Globus pallidus (tissue), 1 donor: ENCODE data around the gene NRXN3.

ENCODE experiments used
- DNase-seq: peaks from one replicate; pipeline ENCODE4 v3.0.0-alpha.2; 2015; ENCODE audit warnings: low spot score

NRXN3 gene

DNA sequence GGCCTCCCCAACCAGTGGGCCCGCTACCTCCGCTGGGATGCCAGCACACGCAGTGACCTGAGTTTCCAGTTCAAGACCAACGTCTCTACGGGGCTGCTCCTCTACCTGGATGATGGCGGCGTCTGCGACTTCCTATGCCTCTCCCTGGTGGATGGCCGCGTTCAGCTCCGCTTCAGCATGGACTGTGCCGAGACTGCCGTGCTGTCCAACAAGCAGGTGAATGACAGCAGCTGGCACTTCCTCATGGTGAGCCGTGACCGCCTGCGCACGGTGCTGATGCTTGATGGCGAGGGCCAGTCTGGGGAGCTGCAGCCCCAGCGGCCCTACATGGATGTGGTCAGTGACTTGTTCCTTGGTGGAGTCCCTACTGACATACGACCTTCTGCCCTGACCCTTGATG, 73.0 kb downstream of the NRXN3 start:
- no peak for DNase-seq

DNA sequence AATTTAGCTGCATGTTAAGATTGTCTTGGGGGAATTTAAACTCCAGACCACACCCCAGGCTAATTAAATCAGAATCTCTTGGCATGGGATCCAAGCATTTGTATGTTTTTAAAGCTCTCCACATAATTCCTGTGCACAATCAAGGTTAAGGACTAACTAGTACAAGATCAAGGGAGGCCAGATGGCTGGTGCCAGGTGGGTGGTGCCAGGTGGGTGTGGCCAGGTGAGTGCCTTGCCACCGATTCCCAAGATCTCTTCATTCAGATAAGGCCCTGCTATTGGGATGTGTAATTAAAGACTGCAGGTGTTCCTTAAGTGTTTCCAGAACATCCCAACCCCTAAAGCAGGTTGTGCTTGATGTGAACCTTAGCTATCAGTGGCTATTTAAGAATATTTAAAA, 75.1 kb downstream of the NRXN3 start:
- DNase-seq: no peak

- no peak for DNase-seq
These were observed 78.4 kb downstream of the NRXN3 start for GRCh38 chr14:78248501-78249090.

GRCh38 chr14:78251308-78251707, 81.1 kb downstream of the NRXN3 start:
- no peak for DNase-seq

DNA sequence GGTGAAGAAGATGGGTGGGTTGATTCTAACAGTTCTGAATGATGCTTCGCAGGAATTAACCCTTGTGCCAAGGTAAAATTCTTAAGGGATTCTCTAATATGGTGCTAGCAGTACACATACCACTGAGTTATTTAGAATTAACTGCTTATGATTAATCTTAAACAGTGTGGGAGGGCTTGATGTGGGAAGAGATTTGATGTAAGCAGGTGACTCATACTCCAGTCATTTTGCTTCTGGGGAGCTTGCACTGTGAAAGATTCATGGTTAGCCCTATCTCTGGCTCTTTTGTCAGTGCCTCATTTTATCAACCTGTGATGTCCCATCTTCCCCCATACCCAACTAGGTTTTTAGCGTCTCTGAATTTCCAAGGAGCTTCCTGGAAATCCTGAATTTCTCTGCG, 83.8 kb downstream of the NRXN3 start:
- DNase-seq: no peak

- no peak for DNase-seq
These were observed 84.8 kb downstream of the NRXN3 start for GRCh38 chr14:78254911-78255461.

DNA sequence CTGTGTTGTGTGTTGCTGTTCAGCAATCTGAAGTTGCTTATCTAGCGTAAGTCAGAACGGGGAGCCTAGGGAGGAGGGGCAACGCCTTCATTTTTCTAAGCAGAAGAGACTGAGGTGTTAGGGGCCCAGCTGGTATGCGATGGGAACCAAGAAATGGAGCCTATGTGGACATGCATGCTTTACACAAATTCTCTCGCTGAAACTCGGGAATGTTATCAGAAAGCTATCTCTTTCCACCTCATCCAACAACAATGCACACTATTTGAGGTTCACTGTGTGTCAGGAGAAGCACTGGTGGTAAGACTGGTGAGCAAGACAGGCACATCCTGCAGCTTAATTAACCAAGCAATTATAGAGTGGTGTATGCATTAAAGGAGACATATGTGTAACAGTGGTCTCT, 89.7 kb downstream of the NRXN3 start:
- DNase-seq: no peak

- no peak for DNase-seq
These were observed 108.5 kb downstream of the NRXN3 start for GRCh38 chr14:78278464-78279250.

DNA sequence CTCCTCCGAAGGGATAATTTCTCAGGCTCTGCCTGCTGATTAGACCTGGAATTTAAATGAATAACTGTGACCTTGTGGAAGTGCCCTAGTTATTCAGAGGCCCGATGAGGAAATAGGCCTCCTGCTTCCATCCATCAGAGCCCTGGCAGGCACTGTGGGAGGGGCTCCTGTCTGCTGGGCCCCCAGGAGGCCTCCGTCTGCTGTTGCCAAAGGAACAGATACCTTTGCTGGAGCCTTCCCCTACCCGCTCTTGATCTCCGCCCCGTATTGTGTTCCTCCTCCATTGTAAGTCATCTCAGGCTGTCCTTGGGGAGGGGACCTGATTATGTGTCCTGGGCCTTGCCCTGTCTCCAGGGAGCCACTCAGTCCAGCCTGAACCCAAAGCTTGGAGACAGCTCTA, 112.3 kb downstream of the NRXN3 start:
- DNase-seq: no peak

GRCh38 chr14:78286210-78286609, 116.0 kb downstream of the NRXN3 start:
- no peak for DNase-seq

DNA sequence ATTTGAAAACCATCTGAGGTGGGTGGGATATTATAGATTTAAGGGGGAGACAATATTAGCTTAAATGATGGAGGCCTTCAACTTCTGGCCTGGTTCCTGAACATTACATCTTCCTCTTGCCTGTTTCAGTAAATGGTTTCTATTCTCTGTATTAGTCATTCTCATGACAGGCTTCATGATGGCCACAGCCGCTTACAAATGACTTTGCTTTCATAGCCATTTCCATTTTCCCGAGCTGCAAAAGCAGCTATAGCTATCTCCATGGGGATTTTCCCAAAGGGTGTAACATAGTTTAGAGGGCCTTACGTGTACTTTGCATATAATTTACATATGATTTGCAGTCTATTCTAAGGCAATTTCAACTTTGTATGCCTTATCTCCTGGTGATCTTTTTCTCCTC, 121.8 kb downstream of the NRXN3 start:
- peak; percentile 23 for DNase-seq

DNA sequence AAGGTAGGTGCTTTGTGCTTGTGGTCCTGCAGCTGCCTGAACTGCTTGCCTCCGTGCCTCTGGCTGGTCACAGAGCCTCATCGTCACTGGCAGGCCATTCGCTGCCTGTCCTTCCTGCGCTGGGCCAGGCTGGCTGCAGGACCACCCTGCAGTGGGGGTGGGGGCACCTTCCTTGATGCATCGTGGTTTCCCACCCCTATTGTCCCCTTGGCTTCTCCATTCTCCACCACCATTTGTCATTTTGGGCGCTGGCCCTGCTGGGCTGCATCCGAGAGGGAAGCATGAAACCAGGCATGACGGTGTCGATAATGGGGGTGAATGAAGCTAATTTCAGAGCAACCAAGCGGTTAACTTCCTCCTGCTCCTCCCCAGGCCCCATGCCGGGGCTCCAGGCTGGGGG, 127.7 kb downstream of the NRXN3 start:
- no peak for DNase-seq

DNA sequence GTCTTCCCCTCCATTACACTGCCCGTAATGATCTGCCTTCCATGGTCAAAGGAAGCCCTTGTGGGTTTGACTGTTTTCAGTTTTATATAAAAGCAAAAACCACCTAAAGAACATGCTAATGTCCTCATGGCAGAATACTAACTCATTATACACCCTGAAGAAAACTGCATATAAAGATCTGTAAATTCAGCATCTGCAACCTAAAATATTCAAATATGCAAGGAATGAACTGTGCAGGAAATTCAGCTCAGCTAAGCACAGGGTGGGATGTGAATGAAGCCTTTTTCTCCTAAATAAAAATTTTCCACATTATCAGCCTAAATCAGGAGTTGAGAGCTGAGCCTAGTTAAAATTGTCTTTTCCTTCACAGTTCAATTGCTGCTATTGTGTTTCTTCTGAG, 128.1 kb downstream of the NRXN3 start:
- DNase-seq: no peak

- no peak for DNase-seq
These were observed 132.7 kb downstream of the NRXN3 start for GRCh38 chr14:78302841-78303240.

GRCh38 chr14:78307671-78308070, 137.5 kb downstream of the NRXN3 start:
- DNase-seq: no peak

GRCh38 chr14:78308079-78308478, 137.9 kb downstream of the NRXN3 start:
- no peak for DNase-seq

- DNase-seq: no peak
These were observed 140.1 kb downstream of the NRXN3 start for GRCh38 chr14:78310272-78310671.

DNA sequence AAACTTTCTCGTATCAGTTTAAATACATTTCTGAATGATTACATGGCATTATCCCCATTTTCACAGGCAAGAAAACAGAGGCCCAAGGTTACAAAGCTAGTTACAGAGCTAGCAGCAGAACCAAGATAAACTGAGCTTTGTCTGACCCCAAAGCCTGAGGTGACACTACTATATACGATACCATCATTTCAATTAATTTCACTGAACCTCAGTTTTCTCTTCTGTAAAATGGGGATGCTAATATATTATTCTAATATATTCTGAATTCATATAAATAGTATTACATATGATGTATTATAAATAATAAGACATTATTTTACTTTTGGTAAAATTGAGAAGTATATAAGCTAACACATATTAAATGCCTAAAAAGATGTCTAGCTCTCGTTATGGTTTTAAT, 143.3 kb downstream of the NRXN3 start:
- DNase-seq: no peak

- DNase-seq: no peak
These were observed 144.3 kb downstream of the NRXN3 start for GRCh38 chr14:78314484-78314883.

- DNase-seq: no peak
These were observed 145.9 kb downstream of the NRXN3 start for GRCh38 chr14:78316052-78316451.

GRCh38 chr14:78316786-78317185, 146.6 kb downstream of the NRXN3 start:
- DNase-seq: no peak

GRCh38 chr14:78319406-78319805, 149.2 kb downstream of the NRXN3 start:
- DNase-seq: no peak

- DNase-seq: no peak
These were observed 149.9 kb downstream of the NRXN3 start for GRCh38 chr14:78319887-78320635.
